HEK293T (cell line): ENCODE measurements around the gene SORBS1.

Experiments used
- CTBP1 ChIP-seq: fragments of 450-650 bp; IDR thresholded peaks from 2 replicates; pipeline ENCODE4 v1.6.1; 2016; ENCODE audit warnings: borderline replicate concordance
- ELF4 ChIP-seq: fragments of 450-650 bp; IDR thresholded peaks from 2 replicates; pipeline ENCODE4 v1.6.1; 2017; ENCODE audit warnings: antibody characterized with exemption
- FOXA1 ChIP-seq: fragments of 450-650 bp; IDR thresholded peaks from 2 replicates; pipeline ENCODE4 v1.6.1; 2016; ENCODE audit warnings: mild to moderate bottlenecking
- FOXK2 ChIP-seq: fragments of 450-650 bp; IDR thresholded peaks from 2 replicates; pipeline ENCODE4 v1.6.1; 2016; ENCODE audit warnings: mild to moderate bottlenecking
- FOXM1 ChIP-seq: fragments of 450-650 bp; IDR thresholded peaks from 2 replicates; pipeline ENCODE4 v1.6.1; 2017; ENCODE audit warnings: mild to moderate bottlenecking, borderline replicate concordance
- SP1 ChIP-seq: fragments of 450-650 bp; IDR thresholded peaks from 2 replicates; pipeline ENCODE4 v1.6.1; 2017

DNA sequence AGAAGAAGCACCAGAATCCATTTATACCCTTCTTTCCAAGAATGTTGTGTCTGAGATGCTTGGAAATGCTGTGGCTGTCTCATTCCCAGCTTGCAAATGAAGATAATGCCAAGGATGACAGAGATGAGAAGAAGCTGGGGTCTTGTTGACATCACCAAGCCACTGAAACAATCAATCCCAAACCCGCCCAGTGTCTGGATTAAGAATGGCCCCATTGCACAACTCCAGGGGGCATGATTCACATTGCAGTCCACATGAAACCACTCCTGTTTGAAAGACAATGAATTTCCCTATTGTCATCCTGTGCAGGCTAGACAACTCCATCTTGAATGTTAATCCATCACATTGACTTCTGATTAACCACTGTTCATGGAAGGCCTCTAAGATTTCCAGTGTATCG is 28.6 kb downstream of the SORBS1 start:
- TF ChIP-seq FOXK2 (no peak), SP1 (no peak), ELF4 (no peak), FOXA1 (no peak), FOXM1 (no peak), CTBP1 (no peak)
